GM23338 (cell line): ENCODE measurements around the gene MBTPS2. TPM values are rescaled to one million over a fixed set of nuclear protein-coding genes. Genes with fewer than 3 reads are reported as not detected.

ENCODE experiments used
- ATAC-seq: fragments of 200-7000 bp; cut with Tn5 transposase; 3 replicates; pipeline ENCODE4 v1.9.1; 2020
- DNase-seq: peaks from one replicate; pipeline ENCODE4 v3.0.0-alpha.2; 2015; ENCODE audit warnings: low spot score
- H2AFZ ChIP-seq: fragments of 200-600 bp; sonication (generic); 2 replicates; pipeline ENCODE4 v1.8.0; 2016; ENCODE audit warnings: antibody characterized with exemption, mild to moderate bottlenecking, moderate library complexity
- H3F3A ChIP-seq: fragments of 200-600 bp; sonication (generic); replicated peaks from 2 replicates; pipeline ENCODE4 v1.8.0; 2017; ENCODE audit warnings: antibody characterized with exemption, mixed run types, low read depth
- H3K27ac ChIP-seq: fragments of 200-600 bp; sonication (generic); 2 replicates; pipeline ENCODE4 v1.6.1; 2016; ENCODE audit warnings: low read depth
- H3K27me3 ChIP-seq: fragments of 200-600 bp; sonication (generic); 2 replicates; pipeline ENCODE4 v1.8.0; 2016; ENCODE audit warnings: mild to moderate bottlenecking, mixed run types, moderate library complexity; ENCODE audit not compliant: insufficient read depth
- H3K36me3 ChIP-seq: fragments of 200-600 bp; sonication (generic); 2 replicates; pipeline ENCODE4 v1.8.0; 2016; ENCODE audit warnings: mild to moderate bottlenecking; ENCODE audit not compliant: insufficient read depth
- H3K4me1 ChIP-seq: fragments of 200-600 bp; sonication (generic); 2 replicates; pipeline ENCODE4 v1.8.0; 2016; ENCODE audit warnings: mild to moderate bottlenecking, moderate library complexity; ENCODE audit not compliant: insufficient read depth
- H3K4me2 ChIP-seq: fragments of 200-600 bp; sonication (generic); 2 replicates; pipeline ENCODE4 v1.7.1; 2017; ENCODE audit warnings: mixed run types
- H3K4me3 ChIP-seq: fragments of 200-600 bp; sonication (generic); 2 replicates; pipeline ENCODE4 v1.6.1; 2016; ENCODE audit warnings: mixed run types
- H3K79me2 ChIP-seq: fragments of 200-600 bp; sonication (generic); replicated peaks from 2 replicates; pipeline ENCODE4 v1.8.0; 2017; ENCODE audit warnings: mild to moderate bottlenecking; ENCODE audit not compliant: insufficient read depth
- H3K9me2 ChIP-seq: fragments of 200-600 bp; sonication (generic); 2 replicates; pipeline ENCODE4 v1.8.0; 2017; ENCODE audit not compliant: insufficient read depth
- H4K20me1 ChIP-seq: fragments of 200-600 bp; sonication (generic); replicated peaks from 2 replicates; pipeline ENCODE4 v1.8.0; 2017; ENCODE audit warnings: mild to moderate bottlenecking; ENCODE audit not compliant: insufficient read depth
- H3K27ac Mint-ChIP-seq: 2 replicates; pipeline ENCODE4 v1.8.0; 2020; ENCODE audit warnings: inconsistent platforms, mild to moderate bottlenecking, moderate library complexity, mixed read lengths
- H3K27me3 Mint-ChIP-seq: 3 replicates; pipeline ENCODE4 v1.8.0; 2022; ENCODE audit warnings: low read depth, mild to moderate bottlenecking, moderate library complexity, mixed read lengths, inconsistent platforms; ENCODE audit not compliant: insufficient read depth, poor library complexity
- H3K36me3 Mint-ChIP-seq: 3 replicates; pipeline ENCODE4 v1.8.0; 2021; ENCODE audit warnings: low read depth, mild to moderate bottlenecking, inconsistent platforms, moderate library complexity, mixed read lengths
- H3K4me1 Mint-ChIP-seq: 3 replicates; pipeline ENCODE4 v1.8.0; 2020; ENCODE audit warnings: mild to moderate bottlenecking, inconsistent platforms, mixed read lengths
- H3K4me3 Mint-ChIP-seq: 3 replicates; pipeline ENCODE4 v1.8.0; 2021; ENCODE audit warnings: moderate library complexity, mild to moderate bottlenecking, inconsistent platforms, mixed read lengths
- H3K9me3 Mint-ChIP-seq: 3 replicates; pipeline ENCODE4 v1.8.0; 2020; ENCODE audit warnings: moderate library complexity, mild to moderate bottlenecking, inconsistent platforms, mixed read lengths
- CREB1 ChIP-seq: fragments of 250-450 bp; sonication (Bioruptor Pico); IDR thresholded peaks from 2 replicates; pipeline ENCODE4 v1.5.0; 2020; ENCODE audit warnings: low read depth, mild to moderate bottlenecking, moderate library complexity
- CTCF ChIP-seq, 2 experiments: fragments of 200-600 bp in 1 of 2; sonication (generic) in 1 of 2; conservative IDR thresholded peaks; 2 replicates each; pipeline versions ENCODE4 v1.5.1 to v1.6.1; 2016 to 2017; ENCODE audit warnings: antibody characterized with exemption in 2 of 2, low read depth in 2 of 2, mild to moderate bottlenecking in 2 of 2, moderate library complexity in 1 of 2
- ETS1 ChIP-seq: IDR thresholded peaks from 2 replicates; pipeline ENCODE4 v1.6.1; 2016; ENCODE audit warnings: antibody characterized with exemption
- EZH2 ChIP-seq: fragments of 200-600 bp; sonication (generic); IDR thresholded peaks from one replicate; pipeline ENCODE4 v1.8.0; 2017; ENCODE audit warnings: antibody characterized with exemption, mild to moderate bottlenecking, low read depth; ENCODE audit not compliant: unreplicated experiment
- EZH2phosphoT487 ChIP-seq: fragments of 200-600 bp; sonication (generic); IDR thresholded peaks from one replicate; pipeline ENCODE4 v1.8.1; 2018; ENCODE audit warnings: antibody characterized with exemption; ENCODE audit not compliant: unreplicated experiment
- JUNB ChIP-seq: IDR thresholded peaks from one replicate; pipeline ENCODE4 v1.6.1; 2016; ENCODE audit warnings: antibody characterized with exemption; ENCODE audit not compliant: unreplicated experiment
- NANOG ChIP-seq: IDR thresholded peaks from 2 replicates; pipeline ENCODE4 v1.6.1; 2016; ENCODE audit warnings: antibody characterized with exemption, borderline replicate concordance
- POLR2AphosphoS5 ChIP-seq: IDR thresholded peaks from 2 replicates; pipeline ENCODE4 v1.6.1; 2016; ENCODE audit warnings: antibody characterized with exemption, low read depth
- REST ChIP-seq: IDR thresholded peaks from one replicate; pipeline ENCODE4 v1.6.1; 2018; ENCODE audit warnings: antibody characterized with exemption; ENCODE audit not compliant: unreplicated experiment
- STAT1 ChIP-seq: IDR thresholded peaks from one replicate; pipeline ENCODE4 v1.6.1; 2016; ENCODE audit warnings: antibody characterized with exemption; ENCODE audit not compliant: unreplicated experiment
- ZNF114 ChIP-seq: fragments of 250-450 bp; sonication (Bioruptor Pico); IDR thresholded peaks from 2 replicates; pipeline ENCODE4 v1.5.0; 2020; ENCODE audit warnings: mild to moderate bottlenecking, moderate library complexity
- ZNF331 ChIP-seq: fragments of 250-450 bp; sonication (Bioruptor Pico); IDR thresholded peaks from 2 replicates; pipeline ENCODE4 v1.5.0; 2020; ENCODE audit warnings: low read depth, mild to moderate bottlenecking, moderate library complexity
- ZNF462 ChIP-seq: fragments of 250-450 bp; sonication (Bioruptor Pico); IDR thresholded peaks from 2 replicates; pipeline ENCODE4 v1.5.0; 2020; ENCODE audit warnings: mild to moderate bottlenecking, moderate library complexity
- polyA plus RNA-seq: library from polyadenylated mRNA; unstranded; fragments of >200 nt; fragmentation: Nextera tagmentation; extraction: Ambion mirVana; gene quantifications from 2 replicates; pipeline ENCODE4 v1.2.1, GENCODE V29; 2016
- total RNA-seq: library from RNA; depleted of rRNA; stranded (reverse); fragments of >200 nt; shearing (Covaris generic); gene quantifications from 2 replicates; pipeline ENCODE4 v1.2.3, GENCODE V29; 2014

The MBTPS2 gene
- total and polyA plus RNA-seq, 2 experiments from 2014 or later = 3.2 to 7.8 TPM

GRCh38 chrX:21926116-21926515 is 86.7 kb downstream of the MBTPS2 start:
- no peak overlapping the region for H3K4me3 ChIP-seq
- H3K27me3 Mint-ChIP-seq = peaks cover 3% of the 10 kb centered on the region
- no peak overlapping the region for H2AFZ ChIP-seq
- TF ChIP-seq NANOG = no peak
- no peak for TF ChIP-seq STAT1
- TF ChIP-seq POLR2AphosphoS5 = no peak
- no peak for TF ChIP-seq EZH2
- no peak for TF ChIP-seq ETS1
- no peak for TF ChIP-seq JUNB
- TF ChIP-seq ZNF462 (CRISPR knock-in tag) = no peak
- TF ChIP-seq ZNF331 = no peak
- TF ChIP-seq ZNF114 (CRISPR knock-in tag) = no peak
- TF ChIP-seq EZH2phosphoT487 = no peak
- no peak for TF ChIP-seq CREB1
- no peak for TF ChIP-seq REST
- TF ChIP-seq CTCF (conservative IDR thresholded peaks at IDR 0.05; ENCODE audit: low read depth in 2 of 2) = no peak
- H3K9me2 ChIP-seq = no peaks in the 10 kb centered on the region
- H3K4me3 Mint-ChIP-seq = no peak overlapping the region
- no peak for ATAC-seq
- no peaks in the 10 kb centered on the region for H3F3A ChIP-seq
- H3K4me1 Mint-ChIP-seq = peaks cover 16% of the 10 kb centered on the region
- H3K79me2 ChIP-seq = no peaks in the 10 kb centered on the region
- H3K4me1 ChIP-seq = peaks cover 12% of the 10 kb centered on the region; the same call in 1 of the 2 replicates
- no peaks in the 10 kb centered on the region for H3K27me3 ChIP-seq
- H3K4me2 ChIP-seq = no peak overlapping the region
- DNase-seq = no peak
- no peaks in the 10 kb centered on the region for H3K9me3 Mint-ChIP-seq
- H3K36me3 Mint-ChIP-seq = no peaks in the 10 kb centered on the region
- no peak overlapping the region for H3K27ac Mint-ChIP-seq
- peak overlapping the region; percentile 65 for H3K27ac ChIP-seq
- H4K20me1 ChIP-seq = no peaks in the 10 kb centered on the region
- H3K36me3 ChIP-seq = no peaks in the 10 kb centered on the region
